Osteoblast (primary cell): ENCODE results near the gene PRUNE1. TPM values are rescaled to one million over a fixed set of nuclear protein-coding genes. Genes with fewer than 3 reads are reported as not detected.
A peak's percentile ranks its signal among the peaks of the same experiment; 100 is the strongest.

Experiments used
- DNase-seq: peaks from one replicate; pipeline ENCODE4 v3.0.0; 2011; ENCODE audit warnings: low spot score, mixed read lengths; ENCODE audit not compliant: insufficient read length; ENCODE audit errors: missing footprints
- H2AFZ ChIP-seq: 2 replicates; pipeline ENCODE4 v1.6.0; 2011; ENCODE audit warnings: mild to moderate bottlenecking, low read length
- H3K27ac ChIP-seq: 2 replicates; pipeline ENCODE4 v1.5.1; 2011; ENCODE audit warnings: mild to moderate bottlenecking, low read depth, low read length, moderate library complexity
- H3K27me3 ChIP-seq: 2 replicates; pipeline ENCODE4 v1.6.0; 2012; ENCODE audit warnings: mild to moderate bottlenecking, control low read depth, inconsistent platforms, low read length, moderate library complexity; ENCODE audit not compliant: insufficient read depth
- H3K36me3 ChIP-seq: 2 replicates; pipeline ENCODE4 v1.5.1; 2011; ENCODE audit warnings: mild to moderate bottlenecking, low read length, control low read depth, moderate library complexity; ENCODE audit not compliant: insufficient read depth
- H3K4me1 ChIP-seq: 2 replicates; pipeline ENCODE4 v1.5.1; 2011; ENCODE audit warnings: mild to moderate bottlenecking, low read length, control low read depth, moderate library complexity; ENCODE audit not compliant: insufficient read depth
- H3K4me2 ChIP-seq: 2 replicates; pipeline ENCODE4 v1.6.0; 2011; ENCODE audit warnings: mild to moderate bottlenecking, low read length; ENCODE audit not compliant: insufficient read depth
- H3K4me3 ChIP-seq: fragments of 200-600 bp; sonication (generic); 3 replicates; pipeline ENCODE4 v1.5.1; 2012; ENCODE audit warnings: mild to moderate bottlenecking, low read length, inconsistent platforms; ENCODE audit not compliant: insufficient read depth
- H3K79me2 ChIP-seq: 2 replicates; pipeline ENCODE4 v1.6.0; 2012; ENCODE audit warnings: mild to moderate bottlenecking, low read length, control low read depth, inconsistent platforms; ENCODE audit not compliant: insufficient read depth
- H3K9me3 ChIP-seq: 2 replicates; pipeline ENCODE4 v1.5.1; 2011; ENCODE audit warnings: low read depth, low read length, control low read depth
- H4K20me1 ChIP-seq: 2 replicates; pipeline ENCODE4 v1.6.0; 2012; ENCODE audit warnings: mild to moderate bottlenecking, low read length, control low read depth; ENCODE audit not compliant: insufficient read depth
- total RNA-seq: library from RNA; depleted of rRNA; stranded (reverse); fragments of >200 nt; gene quantifications from 2 replicates; pipeline ENCODE4 v1.2.3, GENCODE V29; 2012
- TF ChIP-seq, protein P1 (sequence below): IDR thresholded peaks from 2 replicates; pipeline ENCODE4 v1.5.1; 2011; ENCODE audit warnings: mild to moderate bottlenecking, low read depth, low read length, moderate library complexity; ENCODE audit errors: extremely low read depth

PRUNE1 gene
- total RNA-seq, 1 donor, result 11.6 TPM

DNA sequence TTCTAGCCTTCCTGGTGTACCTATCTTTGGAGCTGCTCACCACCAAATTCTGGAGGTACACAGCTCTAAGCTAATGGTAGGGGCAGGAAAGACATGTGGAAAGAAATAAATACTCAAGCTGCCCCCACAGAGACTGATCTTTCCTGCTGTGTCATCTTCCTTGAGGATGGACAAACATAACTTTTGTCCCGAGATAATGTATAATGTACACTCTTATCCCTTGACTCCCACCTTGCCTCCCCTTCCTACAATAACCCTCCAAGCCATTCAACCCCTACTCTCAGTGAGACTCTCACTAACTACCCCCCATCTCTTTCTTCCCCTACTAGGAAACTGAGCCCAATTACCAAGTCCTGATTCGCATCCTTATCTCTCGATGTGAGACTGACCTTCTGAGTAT, 14.0 kb upstream of the PRUNE1 start:
- no peaks in the 10 kb centered on the region for H3K27me3 ChIP-seq
- H3K9me3 ChIP-seq, result no peaks in the 10 kb centered on the region
- TF ChIP-seq, protein P1, sequence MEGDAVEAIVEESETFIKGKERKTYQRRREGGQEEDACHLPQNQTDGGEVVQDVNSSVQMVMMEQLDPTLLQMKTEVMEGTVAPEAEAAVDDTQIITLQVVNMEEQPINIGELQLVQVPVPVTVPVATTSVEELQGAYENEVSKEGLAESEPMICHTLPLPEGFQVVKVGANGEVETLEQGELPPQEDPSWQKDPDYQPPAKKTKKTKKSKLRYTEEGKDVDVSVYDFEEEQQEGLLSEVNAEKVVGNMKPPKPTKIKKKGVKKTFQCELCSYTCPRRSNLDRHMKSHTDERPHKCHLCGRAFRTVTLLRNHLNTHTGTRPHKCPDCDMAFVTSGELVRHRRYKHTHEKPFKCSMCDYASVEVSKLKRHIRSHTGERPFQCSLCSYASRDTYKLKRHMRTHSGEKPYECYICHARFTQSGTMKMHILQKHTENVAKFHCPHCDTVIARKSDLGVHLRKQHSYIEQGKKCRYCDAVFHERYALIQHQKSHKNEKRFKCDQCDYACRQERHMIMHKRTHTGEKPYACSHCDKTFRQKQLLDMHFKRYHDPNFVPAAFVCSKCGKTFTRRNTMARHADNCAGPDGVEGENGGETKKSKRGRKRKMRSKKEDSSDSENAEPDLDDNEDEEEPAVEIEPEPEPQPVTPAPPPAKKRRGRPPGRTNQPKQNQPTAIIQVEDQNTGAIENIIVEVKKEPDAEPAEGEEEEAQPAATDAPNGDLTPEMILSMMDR, result no peak
- H3K4me1 ChIP-seq, result peaks cover 5% of the 10 kb centered on the region
- no peak overlapping the region for H3K27ac ChIP-seq
- H3K36me3 ChIP-seq, result peaks cover 3% of the 10 kb centered on the region
- no peak overlapping the region for H3K4me2 ChIP-seq
- H2AFZ ChIP-seq, result no peak overlapping the region
- DNase-seq, result no peak
- H4K20me1 ChIP-seq, result no peaks in the 10 kb centered on the region
- no peak overlapping the region for H3K4me3 ChIP-seq
- H3K79me2 ChIP-seq, result no peaks in the 10 kb centered on the region

DNA sequence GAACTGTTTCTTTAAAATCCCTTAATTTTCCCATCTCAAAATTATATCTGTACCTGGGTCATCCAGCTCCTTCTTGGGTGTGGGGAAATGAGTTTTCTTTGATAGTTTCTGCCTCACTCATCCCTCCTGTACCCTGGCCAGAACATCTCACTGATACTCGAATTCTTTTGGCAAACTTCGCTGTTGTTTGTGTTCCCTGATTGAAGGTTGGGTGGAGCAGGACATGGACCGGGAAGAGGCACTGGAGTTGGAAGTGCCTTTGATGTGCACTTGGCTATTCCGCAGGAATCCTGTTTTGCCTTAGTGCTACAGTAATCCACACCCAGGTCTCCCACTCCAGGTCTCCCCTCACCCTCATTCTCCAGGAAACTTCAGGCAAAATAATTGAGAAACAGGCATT, 12.8 kb upstream of the PRUNE1 start:
- Histone ChIP-seq H3K4me1 (peaks cover 18% of the 10 kb centered on the region), H3K36me3 (peaks cover 3% of the 10 kb centered on the region), H4K20me1 (no peaks in the 10 kb centered on the region), H3K4me3 (no peak overlapping the region), H3K79me2 (no peaks in the 10 kb centered on the region), H2AFZ (no peak overlapping the region), H3K27me3 (no peaks in the 10 kb centered on the region), H3K9me3 (no peaks in the 10 kb centered on the region), H3K4me2 (peak overlapping the region; percentile 52), H3K27ac (no peak overlapping the region)
- TF ChIP-seq, protein P1, result no peak
- no peak for DNase-seq

GRCh38 chr1:150995896-150996295, 12.4 kb upstream of the PRUNE1 start:
- Histone ChIP-seq H2AFZ (no peak overlapping the region), H3K4me2 (peak overlapping the region; percentile 52)
- TF ChIP-seq, protein P1, result peak; percentile 75

DNA sequence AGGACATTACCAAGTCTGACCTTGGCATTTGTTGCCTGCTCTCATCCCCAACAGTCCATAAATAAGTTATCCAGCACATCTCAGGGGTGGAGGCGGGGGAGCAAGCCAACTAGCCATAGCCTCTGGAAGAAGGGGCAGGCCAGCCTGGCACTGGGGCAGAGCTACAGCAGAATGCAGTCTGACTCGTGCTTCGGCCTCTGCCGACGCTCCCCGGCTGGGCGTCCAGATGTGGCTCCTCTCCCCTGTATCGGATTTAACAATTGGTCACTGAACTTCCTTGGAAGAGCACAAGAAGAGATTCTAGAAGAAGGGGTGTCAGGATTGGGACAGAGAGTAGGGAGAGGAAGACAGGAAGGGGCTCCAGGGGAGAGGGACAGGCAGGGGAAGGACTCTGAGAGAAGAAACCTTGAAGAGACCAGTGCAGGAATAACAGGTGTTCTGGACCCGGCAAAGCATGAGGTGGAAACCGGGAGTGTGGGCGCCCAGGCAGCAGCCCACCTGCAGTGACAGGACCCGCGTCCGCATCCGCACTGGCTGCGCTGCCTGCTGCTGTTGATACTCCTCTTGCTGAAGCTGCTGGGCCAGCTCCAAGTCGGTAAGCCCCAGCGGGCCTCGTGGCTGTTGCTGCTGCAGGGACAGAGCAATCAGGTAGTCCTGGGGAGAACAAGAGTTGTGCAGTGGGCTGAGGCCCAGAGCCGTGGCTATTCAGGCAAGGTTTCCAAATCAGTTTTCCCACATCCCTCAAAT, 10.9 kb upstream of the PRUNE1 start:
- Histone ChIP-seq H3K4me2 (no peak overlapping the region), H3K79me2 (no peaks in the 10 kb centered on the region), H3K27ac (no peak overlapping the region), H3K4me3 (no peak overlapping the region), H3K9me3 (no peaks in the 10 kb centered on the region), H2AFZ (no peak overlapping the region), H3K4me1 (peaks cover 18% of the 10 kb centered on the region), H4K20me1 (no peaks in the 10 kb centered on the region), H3K27me3 (no peaks in the 10 kb centered on the region), H3K36me3 (peaks cover 3% of the 10 kb centered on the region)
- DNase-seq, result no peak
- TF ChIP-seq, protein P1, result no peak

More at GRCh38 chr1:150995896-150996295, 12.4 kb upstream of the PRUNE1 start:
- H3K9me3 ChIP-seq, result no peaks in the 10 kb centered on the region
- no peak overlapping the region for H3K4me3 ChIP-seq
- no peaks in the 10 kb centered on the region for H3K27me3 ChIP-seq
- no peaks in the 10 kb centered on the region for H3K79me2 ChIP-seq
- H3K36me3 ChIP-seq, result peaks cover 3% of the 10 kb centered on the region
- no peaks in the 10 kb centered on the region for H4K20me1 ChIP-seq
- H3K4me1 ChIP-seq, result peaks cover 18% of the 10 kb centered on the region
- no peak for DNase-seq
- H3K27ac ChIP-seq, result no peak overlapping the region
